GM04503 (cell line): ENCODE results near the gene MRPL50.

ENCODE experiments used
- DNase-seq: peaks from one replicate; pipeline ENCODE4 v3.0.0-alpha.2; 2012; ENCODE audit warnings: low read depth

MRPL50 gene

DNA sequence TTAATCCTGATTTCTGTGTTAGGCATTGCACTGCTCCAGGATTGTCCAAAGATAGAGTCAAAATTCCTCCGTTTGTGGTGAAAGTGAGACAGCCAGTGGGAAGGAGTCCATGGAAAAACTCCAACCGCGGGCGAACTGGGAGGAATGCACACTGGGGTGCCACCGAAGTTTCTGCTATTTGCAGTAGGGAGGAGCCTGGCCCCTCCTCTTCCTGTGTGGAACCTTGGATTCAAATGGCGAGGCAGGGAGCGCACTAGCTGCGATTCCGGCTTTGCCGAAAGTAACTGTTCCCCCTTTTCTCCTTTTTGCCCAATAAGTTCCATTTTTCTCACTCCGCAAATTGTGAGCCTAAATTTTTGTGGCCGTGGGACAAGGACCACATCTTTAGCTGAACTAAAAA, 22.9 kb downstream of the MRPL50 start:
- no peak for DNase-seq

DNA sequence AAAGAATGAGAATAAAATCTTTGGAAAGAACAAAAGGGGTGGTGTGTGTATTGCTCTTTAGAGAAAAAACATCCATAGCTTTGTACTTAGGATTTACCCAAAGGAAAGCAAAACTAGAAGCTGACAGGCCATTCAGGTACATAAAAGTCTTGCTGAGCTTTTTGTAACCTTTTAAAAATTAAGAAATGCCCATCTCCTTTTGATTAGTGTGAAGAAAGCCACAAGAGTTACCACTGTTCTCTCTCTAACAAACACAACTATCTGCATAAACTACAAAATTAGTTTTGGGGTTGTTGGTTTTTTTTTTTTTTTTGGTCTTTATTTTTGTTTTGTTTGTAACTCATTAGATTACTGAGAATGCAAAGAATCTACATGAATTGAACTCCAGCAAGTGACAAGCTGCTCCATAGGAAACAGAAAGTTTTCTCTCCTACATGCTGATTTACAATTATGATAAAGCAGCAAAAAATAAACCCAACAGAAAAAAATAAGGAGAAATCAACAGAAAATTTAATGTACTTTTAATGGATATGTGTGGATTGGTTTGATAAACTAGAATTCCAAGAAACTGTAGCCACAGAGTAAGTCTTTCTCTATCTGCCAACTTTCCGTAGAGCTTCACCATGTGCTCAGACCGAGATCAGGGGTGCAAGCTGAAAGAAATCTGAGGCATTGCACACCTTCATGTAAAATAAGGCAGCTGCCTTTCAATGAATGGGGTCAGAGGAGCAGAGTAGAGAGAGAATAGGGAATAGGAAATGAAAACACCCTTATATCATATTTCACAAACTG, 25.9 kb downstream of the MRPL50 start:
- DNase-seq = no peak

DNA sequence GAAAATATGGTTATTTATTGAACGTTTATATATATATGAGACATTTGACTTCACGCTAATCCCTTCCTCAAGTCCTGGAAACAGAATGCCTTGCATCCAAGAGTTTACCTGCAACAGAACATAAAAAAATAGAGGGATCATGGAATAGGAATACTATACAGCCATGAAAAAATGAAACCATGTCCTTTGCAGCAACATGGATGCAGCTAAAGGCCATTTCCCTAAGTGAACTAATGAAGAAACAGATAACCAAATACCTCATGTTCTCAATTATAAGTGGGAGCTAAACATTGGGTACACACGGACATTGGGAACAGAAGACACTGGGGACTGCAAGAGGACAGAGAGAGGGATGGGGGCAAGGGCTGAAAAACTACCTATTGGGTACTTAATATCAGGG, 26.6 kb downstream of the MRPL50 start:
- DNase-seq = no peak

DNA sequence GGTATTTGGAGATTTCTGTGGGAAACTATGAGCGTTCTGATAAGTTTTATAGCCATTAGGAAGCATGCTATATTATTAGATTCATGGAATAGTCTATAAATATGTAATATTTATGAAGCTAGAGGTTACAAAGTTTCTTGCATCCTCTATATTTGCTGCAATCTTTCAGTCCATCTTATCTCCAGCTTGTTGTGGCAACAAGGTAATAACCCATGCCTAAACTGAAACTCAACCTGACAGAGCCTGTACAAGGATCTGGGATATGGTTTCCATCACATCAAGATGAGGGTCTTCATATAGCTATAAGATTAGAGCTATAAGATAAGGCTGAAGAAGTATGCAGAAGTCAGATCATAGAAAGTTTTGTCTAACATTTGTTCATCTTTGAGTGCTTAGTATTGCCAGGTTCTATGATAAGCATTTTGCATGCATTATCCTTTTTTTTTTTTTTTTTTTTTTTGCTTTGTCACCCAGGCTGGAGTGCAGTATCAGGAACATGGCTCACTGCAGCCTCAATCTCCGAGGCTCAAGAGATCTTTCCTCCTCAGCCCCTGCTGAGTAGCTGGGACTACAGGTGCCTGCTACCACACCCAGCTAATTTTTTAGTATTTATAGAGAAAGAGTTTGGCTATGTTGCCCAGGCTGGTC, 28.4 kb downstream of the MRPL50 start:
- DNase-seq = no peak

DNA sequence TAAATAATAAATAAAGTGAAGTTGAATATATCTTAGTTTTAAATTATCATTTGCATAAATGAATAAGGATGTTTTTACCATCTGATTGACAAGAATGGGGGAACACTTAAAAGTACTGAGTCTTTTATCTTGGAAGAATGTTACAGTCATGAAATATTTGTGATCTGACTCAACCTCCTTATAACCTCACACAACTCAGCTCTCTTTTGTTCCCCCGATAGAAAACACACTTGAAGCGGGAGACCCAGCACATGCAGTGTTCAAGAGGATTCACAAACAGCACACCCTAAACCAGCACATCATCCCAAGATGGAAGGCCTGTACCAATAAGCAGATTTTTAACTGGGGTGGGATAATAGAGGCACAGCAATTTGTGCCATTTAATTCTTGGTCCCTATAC, 29.1 kb downstream of the MRPL50 start:
- DNase-seq = no peak

DNA sequence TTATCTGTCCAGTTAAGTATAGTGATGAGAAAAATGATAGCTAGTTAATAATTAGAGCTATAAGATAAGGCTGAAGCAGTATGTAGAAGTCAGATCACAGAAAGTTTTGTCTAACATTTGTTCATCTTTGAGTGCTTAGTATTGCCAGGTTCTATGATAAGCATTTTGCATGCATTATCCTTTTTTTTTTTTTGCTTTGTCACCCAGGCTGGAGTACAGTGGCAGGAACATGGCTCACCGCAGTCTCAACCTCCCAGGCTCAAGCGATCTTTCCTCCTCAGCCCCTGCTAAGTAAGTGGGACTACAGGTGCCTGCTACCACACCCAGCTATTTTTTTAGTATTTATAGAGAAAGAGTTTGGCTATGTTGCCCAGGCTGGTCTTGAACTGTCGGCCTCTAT, 31.1 kb downstream of the MRPL50 start:
- no peak for DNase-seq

DNA sequence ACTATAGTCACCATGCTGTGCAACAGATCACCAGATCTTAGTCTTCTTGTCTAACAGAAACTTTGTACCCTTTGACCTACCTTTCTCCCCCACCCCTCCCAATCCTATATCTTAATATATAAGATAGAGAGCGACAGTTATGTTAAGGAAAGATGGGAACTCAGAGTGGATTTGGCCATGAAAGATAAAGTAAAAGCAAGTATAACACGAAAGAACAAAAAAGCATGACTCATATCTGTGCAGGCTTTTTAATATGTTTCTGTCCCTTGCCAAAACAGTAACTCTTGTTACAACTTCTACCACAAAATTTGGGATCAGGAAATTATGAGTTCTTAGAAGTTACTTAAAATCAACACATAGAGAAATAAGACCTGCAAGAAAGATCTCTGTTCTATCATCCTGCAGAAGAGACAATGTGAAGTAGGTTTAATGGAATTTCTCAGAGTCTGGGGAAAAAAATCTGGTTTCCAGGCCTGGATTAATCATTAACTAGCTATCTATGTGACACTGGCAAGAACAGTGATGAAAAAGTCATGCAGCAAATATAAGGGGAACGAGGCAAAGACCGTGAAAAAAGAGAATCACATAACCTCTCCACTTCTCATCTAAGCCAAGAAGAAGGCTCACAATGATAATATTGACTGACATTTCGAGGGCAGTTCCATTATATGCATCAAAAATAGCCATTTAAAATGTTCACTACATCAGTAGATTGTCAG, 32.2 kb downstream of the MRPL50 start:
- no peak for DNase-seq

DNA sequence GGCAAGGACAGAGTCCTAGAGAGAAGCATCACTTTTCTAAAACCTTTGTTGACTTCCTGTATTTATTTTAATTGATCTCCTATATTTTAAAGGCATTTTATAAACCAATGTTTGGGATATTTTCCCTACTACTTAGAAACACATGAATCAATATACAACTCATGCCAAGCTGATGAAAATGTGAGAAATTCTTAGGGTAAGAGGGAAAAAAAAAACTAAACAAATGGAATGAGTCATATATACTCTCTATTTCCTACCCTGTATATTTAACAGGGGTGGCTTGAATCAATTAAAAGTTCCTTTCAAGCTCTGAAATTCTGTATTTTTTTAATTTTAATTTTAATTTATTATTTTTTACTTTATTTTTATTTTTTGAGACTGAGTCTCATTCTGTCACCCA, 33.2 kb downstream of the MRPL50 start:
- DNase-seq = no peak

DNA sequence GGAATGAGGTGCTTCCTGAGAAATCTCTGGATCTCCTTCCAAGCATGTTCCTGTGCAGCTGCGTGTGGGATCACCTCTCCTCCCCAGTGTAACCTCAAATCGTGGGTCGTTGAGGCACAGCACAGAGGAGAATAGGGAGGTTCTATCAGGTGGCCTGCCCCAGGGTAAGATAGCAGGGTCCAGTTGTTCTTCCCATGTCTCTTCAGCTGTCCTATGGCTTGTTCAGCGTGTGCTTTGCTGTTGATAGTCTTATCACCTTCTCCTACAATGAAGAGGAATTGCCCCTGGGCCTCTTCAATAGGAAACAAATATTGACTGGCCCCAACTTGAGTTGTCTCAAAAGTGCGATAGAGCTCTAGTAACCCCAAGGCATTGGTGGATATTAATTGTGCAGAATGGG, 36.0 kb downstream of the MRPL50 start:
- no peak for DNase-seq

DNA sequence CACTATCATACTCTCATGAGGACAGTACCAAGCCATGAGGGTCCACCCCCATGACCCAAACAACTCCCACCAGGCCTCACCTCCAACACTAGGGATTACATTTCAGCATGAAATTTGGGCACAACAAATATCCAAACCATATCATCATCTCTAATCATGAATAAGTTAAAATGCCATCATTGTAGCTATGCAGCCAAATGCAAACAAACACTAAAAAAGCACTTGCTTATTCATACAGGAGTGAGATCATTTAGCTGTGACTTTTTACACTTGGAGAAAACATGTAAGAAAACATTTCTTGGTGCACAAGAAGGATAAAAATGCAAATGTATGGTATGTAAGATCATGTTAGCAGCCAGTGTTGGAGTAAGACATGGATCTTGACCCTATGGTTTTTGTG, 37.8 kb downstream of the MRPL50 start:
- no peak for DNase-seq

DNA sequence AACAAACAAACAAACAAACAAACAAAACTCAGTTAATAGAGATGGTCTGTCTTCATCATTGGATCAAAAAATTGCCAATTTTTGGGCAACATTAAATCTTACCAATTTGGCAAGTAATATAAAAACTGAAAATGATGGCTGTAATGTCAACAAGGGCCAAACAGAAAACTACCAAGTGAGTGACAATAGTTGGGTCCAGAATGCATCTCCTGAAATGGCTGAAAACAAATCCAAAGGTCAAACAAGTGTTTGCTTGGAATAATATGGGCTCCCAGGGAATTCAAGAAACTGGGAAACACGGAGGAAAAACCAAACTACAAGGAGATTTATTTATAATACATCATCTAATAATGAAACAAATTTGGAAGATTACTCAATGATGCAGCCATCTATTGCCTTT, 38.7 kb downstream of the MRPL50 start:
- no peak for DNase-seq

DNA sequence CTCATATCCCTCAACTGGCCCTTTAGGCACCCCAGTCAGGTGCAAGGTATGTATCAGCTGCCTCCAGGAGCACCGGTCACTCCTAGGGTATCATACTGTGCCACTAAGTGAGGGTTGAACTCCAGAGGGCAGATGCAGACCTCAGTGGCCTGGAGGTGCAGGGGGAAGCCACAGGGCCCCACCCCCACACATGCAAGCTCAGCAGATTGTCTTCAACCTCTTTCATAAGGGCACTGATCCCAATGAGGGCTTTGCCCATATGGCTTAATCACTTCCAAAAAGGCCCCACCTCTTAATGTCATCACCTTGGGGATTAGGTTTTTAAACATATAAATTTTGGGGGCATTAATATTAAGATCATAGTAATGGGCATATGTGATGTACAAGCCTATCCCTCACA, 41.8 kb downstream of the MRPL50 start:
- no peak for DNase-seq

DNA sequence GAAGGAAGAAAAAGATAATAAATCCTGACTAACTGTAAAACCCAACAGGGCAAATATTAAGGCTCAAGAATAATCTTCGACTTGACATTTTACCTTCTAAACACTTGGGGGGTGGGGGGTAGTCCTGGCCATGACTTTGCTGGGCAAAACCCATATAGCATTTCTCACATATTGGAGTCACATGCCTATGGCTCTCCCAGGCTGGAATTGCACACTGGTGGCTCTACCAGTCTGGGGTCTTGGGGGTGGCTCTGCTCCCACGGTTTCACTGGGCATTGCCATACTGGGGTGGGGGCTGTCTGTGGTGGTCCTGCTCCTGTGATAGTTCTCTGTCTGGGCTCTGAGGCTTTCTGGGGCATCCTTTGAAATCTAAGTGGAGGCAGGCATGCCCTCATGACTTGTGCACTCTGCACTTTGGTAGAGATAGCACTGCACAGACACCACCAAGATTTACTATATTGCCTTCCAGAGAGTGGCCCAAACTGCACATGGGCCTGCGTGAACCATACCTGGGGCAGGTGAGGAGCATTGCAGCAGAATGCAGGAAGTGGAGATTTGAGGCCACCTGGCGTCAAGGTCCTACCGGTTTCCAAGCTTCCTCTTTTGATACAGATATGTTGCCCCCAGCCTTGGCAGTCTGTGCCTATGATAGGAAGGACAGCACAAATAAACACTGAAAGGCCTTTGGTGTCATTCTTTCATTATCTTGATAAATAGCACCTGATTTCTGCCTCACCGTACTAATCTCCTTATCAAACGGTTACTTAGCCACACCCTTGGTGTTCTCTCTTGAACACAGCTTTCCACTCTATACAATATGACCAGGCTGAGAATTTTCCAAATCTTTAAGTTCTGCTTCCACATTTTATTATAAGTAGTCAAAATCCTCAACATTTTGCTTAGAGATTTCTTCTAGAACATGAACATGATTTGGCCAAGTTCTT, 43.4 kb downstream of the MRPL50 start:
- DNase-seq = no peak

DNA sequence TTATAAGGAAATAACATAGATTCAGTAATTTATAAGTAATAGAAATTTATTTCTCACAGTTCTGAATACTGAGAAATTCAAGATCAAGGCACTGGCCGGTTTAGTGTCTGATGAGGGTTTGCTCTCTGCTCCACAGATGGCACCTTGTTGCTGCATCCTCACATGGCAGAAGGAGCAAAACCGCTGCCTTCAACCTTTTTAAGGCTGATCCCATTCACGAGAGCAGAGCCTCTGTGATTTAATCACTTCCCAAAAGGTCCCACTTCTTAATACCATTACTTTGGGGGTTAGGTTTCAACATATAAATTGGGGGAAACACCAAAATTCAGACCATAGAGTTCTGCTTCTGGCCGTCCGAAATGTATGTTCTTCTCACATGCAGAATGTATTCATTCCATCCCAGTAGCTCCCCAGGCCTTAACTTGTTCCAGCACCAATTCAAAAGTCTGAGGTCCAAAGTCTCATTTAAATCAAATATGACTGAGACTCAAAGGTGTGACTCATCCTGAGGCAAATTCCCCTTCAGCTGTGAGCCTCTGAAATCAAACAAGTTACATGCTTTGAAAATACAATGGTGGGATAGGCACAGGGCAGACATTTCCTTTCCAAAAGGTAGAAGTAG, 44.2 kb downstream of the MRPL50 start:
- no peak for DNase-seq

DNA sequence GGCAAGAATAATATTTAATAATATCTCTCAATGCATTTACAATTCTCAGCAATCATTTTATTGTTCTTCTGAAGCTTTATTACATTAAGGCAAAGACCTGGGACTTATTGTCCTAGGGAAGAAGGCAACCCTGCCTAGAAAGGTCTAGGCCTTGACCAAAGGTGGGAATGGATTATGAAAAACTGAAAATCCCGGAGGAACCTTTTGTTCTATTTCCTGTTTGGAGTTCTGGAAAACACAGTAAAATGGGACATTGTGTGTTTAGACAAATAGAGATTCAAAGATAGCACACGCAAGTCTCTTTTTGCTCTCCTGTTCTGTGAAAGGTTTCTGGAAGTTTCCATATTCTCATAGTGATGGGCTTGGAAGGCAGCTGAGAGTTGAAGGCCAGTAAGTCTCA, 44.7 kb downstream of the MRPL50 start:
- no peak for DNase-seq

DNA sequence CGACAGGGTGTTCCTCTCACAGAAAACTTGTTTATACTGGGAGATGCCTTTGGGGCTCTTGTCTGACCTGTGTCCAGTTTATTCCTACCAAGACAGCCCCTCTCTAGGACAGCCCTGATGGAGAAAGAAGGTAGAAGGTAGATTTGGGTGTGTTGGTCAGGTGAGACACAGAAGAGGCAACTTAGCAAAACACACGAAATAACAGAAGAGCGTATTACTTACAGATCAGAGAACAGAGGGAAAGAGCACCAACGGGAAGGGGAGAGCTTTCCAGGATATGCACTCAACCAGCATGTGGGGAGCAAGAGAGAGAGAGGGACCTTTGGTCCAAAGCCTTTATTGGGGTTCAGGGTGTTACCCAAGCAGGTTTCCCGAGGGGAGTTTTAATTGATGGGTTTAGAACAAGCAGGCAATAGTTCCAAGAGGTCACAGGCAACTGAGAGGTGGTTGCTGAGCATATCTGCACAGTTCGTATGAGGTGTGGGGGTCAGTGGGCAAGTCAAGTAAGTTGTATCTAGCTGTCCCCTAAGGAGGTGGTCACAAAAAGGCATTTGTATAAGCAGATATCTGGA, 45.4 kb downstream of the MRPL50 start:
- no peak for DNase-seq

DNA sequence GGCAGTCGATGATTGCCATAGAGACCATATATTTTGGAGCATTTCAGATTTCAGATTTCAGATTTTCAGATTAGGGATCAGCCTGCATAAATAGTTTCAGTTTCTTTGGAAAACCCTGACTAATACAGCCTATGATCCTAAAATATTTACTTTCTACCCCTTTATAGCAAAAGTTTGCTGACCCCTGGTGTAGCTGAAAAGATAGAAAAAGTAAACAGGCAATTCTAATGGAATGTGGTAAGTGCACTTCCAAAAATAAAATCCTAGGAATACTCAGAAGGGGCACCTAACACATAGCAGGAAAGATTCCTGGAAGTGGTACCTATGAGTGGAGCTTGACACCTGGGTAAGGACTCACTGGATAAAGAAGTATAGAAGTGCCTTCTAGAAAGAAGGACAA, 48.1 kb downstream of the MRPL50 start:
- no peak for DNase-seq

DNA sequence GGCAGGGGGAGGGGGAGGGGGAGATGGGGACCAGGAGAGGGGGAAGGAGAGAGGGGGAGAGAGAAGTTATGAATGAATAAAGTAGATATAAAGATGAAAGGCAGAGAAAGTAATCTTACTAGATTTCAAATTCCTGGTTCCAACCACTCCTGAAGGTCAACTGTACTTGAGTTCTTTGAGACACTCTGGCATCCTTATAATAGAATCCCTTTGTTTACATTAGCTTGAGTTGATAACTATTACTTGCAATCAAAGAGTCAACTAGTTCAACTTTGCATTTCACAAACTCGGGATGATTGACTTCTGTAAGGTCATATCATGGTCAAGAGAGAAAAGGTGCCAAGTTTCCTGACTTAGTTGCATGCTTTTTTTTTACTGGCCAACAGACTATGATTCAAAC, 55.8 kb downstream of the MRPL50 start:
- DNase-seq = no peak

DNA sequence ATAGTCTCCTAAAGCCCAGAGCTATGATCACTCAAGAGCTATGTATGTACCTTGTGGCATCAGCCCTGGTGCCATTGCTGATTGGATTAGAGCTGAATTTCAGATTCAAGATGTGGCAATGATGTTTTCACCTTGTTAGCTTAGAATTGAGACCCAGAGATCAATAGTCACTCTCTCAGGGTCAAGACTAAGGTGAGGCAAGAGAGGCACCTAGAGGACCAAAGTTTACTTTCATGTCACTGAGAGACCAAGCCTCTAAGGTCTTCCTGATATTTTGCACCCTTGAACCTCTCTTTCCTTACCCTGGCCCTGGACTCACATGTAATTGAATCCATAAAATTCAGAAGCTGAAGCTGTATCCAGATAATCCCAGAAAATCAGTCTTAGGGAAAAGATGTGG, 56.5 kb downstream of the MRPL50 start:
- no peak for DNase-seq
